ENCODE measurements around the gene C1QTNF2.

Gene C1QTNF2, protein sequence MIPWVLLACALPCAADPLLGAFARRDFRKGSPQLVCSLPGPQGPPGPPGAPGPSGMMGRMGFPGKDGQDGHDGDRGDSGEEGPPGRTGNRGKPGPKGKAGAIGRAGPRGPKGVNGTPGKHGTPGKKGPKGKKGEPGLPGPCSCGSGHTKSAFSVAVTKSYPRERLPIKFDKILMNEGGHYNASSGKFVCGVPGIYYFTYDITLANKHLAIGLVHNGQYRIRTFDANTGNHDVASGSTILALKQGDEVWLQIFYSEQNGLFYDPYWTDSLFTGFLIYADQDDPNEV

DNA sequence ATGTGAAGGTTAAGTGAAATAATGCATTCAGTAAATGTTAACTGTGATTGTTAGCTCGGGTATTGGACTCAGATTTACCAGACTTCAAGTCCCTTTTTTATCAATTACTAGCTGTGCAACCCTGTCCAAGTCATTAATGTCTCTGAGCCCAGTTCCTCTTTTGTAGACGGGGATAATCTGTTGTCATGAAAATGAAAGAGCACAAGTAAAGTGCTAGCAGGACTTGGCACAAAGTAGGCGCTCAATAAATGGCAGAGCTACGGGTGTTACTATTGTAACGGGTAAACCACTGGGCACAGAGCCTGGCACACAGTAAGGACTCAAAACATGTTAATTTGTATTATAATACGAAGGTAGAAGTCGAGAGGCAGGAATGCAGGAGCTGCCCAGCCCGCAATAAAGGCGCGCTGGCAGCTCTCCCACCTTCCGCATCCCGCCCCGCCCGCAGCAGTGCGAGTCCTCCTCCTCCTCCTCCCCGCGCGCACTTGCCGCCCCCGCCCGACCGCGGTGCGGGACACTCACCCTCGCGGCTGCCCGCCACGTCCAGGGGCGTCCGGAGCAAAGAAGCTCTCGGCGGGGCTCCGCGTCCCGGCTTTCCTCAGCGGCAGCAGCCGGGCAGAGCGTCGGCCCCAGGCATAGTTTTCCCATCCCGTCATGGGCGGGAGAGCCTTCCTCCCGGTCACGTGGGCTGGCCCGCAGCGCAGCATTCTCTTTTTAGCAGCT, at the start of gene C1QTNF2:
TSS of gene C1QTNF2 (minus strand) at position 637 of the 723 bp plus-strand sequence. CDS start 15,615 bp downstream, outside the sequence.
- DNase-seq (ENCODE audit: low spot score), result peak; percentile 54

DNA sequence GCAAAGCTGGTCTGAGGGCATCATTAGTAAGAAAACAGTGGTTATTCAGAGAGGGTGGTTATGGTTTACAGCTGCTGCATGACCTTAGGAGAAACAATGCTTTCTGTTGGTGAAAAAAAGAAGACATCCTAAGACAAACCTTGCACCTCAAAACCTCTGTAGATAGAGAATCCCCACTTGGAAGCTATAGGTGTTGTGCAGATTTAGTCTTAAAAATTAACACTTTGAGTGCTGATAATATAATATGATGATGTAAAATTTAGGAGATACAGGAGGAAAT, 49.8 kb upstream of the C1QTNF2 start:
- DNase-seq (ENCODE audit: low spot score), result no peak

DNA sequence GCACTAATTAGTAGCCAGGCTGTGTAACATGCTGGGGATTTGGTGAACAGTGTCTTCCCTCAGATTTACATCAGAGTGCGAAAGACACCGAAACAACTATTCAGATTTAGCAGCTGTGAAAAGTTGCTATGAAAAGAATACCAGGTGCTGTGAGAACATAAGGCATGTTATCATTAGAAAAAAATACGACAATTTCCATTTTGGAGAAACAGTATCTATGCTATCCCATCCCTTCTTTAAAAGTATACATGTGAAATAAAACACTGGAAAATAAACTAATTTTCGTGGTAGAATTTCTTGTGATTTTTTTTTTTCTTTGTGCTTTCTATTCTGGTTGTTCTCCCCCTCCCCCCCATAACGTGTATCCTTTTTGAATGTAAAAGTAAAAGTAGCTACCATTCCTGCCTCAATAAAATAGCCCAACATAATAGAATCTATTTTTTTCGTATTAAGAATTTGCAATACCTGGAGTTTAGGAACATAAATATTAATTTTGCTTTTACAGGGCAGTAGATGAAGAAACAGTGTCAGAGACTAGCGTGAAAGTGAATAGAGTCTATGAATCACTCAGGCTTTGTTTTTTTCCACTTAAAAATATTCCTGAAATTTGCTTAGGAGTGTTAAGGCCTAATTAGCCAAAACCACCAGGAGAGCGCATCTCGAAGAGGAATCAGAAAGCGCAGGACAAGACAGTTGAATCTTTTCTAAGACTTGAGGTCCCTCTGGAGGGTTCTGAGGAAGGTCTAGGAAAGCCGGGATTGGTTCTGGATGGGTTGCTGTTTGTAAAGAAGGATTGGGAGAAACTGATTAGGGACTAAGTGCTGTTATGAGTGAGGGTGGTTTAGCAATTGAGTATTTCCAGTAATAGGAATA, 49.3 kb upstream of the C1QTNF2 start:
- no peak for DNase-seq (ENCODE audit: low spot score)

DNA sequence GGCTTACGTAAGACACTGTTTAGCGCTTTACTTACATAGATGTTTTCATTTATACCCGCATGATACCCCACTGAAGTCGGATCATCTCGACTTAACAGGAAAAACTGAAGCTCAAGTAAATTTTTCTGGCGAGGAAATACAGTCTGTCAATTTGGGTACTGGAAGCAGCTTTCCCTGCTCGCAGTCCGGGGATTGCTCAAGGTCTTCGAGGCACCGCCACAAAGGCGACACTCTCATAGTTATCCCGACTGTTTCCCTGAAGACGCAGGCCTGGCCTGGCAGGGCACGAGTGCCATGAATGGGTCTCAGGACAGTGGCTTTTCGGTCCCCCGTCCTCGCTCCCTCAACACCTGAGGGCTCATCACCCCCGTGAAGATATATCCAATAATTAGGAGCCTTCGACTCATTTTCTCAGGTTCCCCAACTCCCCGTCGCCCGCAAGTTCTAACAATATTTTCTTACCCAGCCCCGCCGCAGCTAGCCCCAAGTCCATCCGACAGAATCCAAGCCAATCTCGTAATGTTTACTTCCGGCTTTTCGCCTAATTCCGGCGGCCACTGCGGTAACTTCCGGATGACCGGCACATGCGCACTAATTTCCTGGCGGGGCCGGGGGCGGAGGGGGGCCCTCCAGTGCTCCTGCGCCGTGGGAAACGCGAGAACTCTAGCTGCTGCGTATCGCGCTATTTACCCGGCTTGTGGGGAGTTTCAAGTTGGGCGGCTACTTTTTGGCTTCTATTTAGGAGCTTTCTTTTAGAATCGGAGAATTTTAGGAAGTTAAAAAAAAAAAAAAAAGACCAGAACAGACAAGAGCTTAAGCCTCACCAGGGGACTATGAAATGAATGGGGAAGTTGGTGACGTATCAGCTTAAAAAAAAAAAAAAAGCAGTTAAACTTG, 48.4 kb upstream of the C1QTNF2 start, which contains the start of gene SLU7:
TSS of gene SLU7 (minus strand) at position 521 of the 897 bp plus-strand sequence. CDS start 3,787 bp downstream, outside the sequence.
- DNase-seq (ENCODE audit: low spot score), result peak; percentile 94

DNA sequence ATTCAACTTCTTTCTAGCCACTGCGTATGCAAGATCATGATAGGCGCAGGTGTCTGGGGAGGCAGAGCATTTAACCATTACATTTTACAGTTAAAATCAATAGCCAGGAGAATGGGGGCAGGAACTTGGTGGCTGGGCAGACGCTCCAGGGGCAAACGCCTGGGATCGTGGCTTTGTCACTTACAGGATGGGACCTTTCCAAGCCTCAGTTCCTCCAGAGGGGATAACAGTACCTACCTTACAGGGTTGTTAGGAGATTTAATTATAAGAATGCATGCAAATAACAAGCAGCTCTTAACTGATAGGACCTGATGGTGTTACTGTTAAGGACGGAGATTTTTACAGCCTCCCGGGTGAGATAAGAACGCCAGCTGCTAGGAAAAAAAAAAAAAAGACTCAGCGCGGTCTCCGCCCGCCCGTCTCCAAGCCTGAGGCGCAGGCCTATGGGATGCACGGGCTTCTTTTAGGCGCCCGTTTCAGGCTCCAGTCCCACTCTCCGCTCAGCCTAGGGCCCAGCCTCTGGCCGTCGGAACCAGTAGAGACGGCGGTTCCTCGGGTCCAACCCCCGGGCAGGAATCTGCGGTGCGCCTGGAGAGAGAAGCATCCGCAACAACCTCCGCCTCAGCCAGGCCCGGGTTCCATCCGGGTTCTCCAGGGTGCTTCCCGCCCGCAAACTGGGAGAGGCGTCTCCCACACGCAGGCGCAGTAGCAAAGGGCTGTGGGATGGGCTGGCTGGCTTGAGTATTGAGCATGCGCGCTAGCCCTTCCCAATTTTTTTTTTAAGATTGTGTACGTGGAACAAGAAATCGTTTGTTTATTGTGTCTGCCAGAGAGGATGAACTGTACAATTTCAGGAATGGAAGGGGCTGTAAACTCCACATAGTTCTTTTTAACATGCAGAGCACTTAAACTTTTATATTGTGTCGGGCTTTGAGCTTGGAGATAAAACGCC, 29.3 kb upstream of the C1QTNF2 start, which contains the start of gene FAM200C:
TSS of gene FAM200C (minus strand) at position 653 of the 952 bp plus-strand sequence. CDS start 4,564 bp downstream, outside the sequence.
- DNase-seq (ENCODE audit: low spot score), result peak; percentile 94

DNA sequence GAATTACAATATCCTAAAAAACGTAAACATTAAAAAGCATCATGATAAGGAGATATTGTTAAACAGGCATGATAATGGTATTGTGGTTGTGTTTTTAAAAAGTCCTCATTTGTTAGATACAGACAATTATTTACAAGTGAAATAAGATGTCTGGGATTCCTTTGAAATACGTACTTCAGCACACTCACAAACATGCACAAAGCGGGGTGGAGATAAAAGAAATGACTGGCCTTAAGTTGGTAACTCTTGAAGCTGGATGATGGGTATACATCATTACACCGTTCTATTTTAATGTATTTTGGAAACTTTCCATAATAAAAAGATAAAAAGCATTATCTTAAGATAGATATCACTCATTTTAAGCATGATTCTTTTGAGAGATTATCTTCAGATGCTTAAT, 28.4 kb upstream of the C1QTNF2 start:
- DNase-seq (ENCODE audit: low spot score), result peak; percentile 15

DNA sequence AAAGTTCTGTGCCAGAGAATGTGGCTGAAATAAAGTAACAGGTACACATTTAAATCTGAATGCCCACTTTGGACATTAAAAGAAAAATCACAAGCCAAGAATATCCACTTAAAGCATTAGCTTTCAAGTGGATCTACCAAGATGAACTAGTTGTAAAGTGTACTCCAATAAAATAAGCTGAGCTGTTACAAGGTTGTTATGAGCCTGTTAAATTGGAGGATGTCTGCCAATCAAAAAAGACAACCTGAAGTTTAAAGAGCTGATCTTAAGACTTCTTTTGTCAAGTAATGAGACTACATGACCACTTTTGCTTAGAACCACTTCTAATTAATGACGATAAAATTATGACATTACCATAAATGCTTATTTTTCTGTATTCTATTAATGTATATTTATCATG, 27.1 kb upstream of the C1QTNF2 start:
- DNase-seq (ENCODE audit: low spot score), result no peak

DNA sequence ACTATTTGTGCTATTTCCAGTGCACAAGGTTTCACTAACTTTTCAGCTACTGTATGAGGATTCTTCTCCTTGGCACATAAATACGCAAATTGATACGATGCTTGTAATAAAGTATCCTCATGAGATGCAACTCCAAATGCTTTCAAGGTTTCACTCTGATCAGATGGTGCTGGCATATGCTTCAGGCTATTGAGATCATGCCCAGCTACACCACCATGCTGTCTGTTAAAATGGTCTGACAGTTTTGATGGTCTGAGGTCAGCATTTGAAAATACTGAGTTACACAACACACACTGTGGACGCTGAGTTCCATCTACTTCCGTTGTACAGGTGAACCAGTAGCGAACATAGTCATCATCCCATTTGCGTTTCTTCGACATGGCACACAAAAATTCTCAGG, 24.7 kb upstream of the C1QTNF2 start:
- no peak for DNase-seq (ENCODE audit: low spot score)

DNA sequence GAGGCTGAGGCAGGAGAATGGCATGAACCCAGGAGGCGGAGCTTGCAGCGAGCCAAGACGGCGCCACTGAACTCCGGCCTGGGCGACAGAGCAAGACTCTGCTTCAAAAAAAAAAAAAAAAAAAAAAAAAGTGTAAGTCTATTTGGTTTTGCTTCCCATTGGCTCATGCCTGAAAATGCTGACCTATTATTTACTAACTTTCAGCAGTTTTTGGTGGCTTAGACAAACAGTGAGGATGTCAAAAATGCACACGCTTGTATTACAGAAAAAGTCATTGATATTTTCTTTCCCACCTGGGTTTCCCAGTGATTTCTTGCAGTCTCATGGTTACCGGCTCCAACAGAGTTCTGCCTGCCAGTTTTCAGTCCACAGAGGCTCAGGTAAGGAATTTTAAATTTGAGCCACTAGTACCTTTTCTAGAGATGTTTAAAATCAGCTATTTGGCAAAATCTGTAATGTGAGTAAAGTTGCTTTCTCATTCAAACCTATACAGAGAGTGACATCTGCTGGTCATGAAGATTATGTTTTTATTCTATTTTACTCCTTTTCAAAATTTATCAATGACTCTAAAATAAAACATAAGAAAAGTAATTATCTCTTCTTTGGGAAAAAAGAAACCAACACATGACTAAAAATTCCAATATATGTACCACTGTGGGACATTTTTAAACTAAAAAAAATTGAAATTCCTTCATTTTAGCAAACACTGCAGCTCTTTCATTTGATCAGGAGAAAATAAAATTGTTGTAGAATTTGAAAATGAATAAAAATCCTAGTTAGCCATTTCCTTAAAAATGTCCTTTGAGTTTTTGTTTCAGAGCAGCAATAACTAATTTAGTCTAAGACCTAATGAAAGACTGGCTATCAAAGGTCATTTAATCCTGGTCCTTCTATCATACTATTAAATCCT, 20.6 kb upstream of the C1QTNF2 start:
- peak; percentile 35 for DNase-seq (ENCODE audit: low spot score)

DNA sequence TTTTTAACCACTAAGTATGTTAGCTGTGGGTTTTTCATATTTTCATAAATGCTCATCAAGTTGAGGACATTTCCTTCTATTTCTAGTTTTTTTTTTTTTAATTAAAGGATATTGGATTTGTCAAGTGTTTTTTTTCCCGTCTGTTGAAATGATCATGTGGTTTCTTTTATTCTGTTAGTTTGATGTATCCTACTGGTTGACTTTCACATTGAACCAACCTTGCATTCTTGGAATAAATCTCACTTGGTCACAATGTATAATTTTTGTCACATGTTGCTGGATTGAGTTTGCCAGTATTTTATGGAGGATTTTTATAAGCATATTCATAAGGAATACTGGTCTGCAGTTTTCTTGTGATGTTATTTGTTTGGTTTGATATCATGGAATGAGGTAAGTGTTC, 17.0 kb upstream of the C1QTNF2 start:
- DNase-seq (ENCODE audit: low spot score), result no peak

DNA sequence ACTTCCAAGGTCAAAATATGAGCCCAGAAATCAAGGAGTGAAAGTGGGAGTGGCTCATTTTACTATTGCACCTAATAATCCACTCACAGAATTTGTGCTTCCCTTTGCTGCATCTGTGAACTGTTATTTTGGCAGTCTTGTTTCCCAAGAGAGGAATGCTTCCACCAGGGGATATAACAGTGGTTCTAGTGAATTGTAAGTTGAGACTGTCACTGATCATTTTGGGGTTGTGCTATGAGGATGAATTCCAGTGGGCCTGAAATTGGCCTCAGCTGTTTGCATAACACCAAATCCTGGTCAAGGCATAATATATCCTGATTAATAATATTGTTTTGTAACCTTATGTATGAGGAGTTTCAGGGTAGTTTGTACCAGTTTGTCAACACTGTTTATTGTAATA, 15.1 kb upstream of the C1QTNF2 start:
- DNase-seq (ENCODE audit: low spot score), result no peak

DNA sequence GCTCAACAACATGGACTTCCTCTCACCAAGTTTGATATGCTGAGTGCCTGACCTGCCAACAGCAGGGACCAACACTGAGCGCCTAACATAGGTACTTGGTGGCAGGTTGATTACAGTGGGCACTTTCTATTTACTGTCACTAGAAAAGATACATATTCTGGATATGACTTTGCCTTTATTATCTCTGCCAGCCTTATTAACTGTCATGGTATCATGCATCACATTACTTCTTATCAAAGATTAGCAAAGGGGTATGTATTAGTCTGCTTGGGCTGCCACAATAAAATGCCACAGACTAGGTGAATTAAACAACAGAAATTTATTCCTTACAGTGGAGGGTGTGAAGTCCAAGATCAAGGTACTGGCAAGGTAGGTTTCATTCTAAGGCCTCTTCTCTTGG, 14.3 kb upstream of the C1QTNF2 start:
- no peak for DNase-seq (ENCODE audit: low spot score)

DNA sequence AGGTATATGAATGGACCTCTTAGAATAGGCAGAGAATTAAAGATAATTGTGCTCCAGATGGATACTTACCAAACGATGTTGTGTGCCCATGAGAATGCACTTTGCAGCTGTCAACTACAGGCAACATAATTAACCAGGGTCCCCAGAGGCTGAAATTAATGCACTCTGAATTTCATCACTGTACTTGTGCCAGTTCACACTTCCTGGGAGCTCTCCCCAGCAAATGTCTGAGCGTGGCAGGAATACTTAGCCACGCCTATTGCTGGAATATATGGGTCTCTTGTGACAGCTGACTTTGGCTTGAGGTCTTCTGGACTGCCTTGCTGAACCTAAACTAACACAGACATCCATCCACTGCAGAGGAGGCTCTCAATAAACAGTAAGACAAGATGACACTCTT, 11.9 kb upstream of the C1QTNF2 start:
- no peak for DNase-seq (ENCODE audit: low spot score)

DNA sequence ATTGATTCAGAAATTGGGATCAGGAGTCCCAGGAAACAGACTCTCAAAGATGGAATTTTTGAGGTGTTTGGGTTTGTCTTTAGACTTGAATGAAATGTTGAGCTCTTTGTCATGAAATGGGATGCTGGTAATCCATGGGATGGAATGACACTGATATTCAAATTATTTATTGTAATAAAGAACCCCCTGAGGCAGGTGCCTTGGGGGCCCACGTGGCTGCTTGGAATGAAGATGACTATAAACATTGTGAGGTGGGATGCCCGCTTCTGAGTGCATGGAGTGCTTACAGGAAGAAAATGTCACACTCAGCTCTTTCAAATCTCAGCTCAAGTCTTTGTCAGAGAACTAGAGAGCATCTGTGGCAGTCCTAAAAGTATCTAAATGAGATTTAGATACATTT, 9.6 kb upstream of the C1QTNF2 start:
- no peak for DNase-seq (ENCODE audit: low spot score)

DNA sequence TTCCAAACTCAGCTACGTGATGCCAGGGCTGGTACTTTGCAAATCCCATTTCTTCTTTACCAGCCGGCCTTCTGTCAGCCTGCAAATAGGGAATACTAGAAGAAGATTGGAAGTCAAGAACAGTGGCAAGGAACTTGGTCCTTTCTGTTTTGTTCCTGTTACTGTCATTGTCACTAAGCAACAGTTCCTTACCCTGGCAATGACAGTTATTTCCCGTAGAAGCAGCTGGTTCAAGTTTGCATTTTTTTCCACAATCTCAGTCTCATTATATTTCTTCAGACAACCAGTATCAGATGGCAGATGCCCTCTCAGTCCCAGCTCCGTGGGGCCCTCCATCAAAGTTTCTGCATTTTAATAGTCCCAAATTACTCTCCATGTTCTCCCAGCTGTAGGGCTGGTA, 9.1 kb upstream of the C1QTNF2 start:
- no peak for DNase-seq (ENCODE audit: low spot score)

DNA sequence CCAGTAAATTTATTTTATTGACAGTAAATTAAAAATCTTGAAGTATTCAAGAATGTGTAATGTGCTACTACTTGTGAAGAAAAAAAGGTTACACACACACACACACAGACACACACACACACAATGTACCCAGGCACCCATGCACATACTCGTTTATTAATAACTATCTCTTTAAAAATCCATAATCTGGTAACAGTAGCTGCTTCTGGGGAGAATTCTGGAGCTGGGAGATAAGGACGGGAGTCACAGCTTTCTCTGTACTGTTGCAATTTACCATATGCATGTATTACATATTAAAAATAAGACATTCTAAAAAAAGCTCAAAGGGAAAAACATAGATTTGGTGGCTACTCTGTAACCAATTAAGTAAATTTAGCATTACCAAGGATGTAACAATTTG, 7.9 kb upstream of the C1QTNF2 start:
- no peak for DNase-seq (ENCODE audit: low spot score)

DNA sequence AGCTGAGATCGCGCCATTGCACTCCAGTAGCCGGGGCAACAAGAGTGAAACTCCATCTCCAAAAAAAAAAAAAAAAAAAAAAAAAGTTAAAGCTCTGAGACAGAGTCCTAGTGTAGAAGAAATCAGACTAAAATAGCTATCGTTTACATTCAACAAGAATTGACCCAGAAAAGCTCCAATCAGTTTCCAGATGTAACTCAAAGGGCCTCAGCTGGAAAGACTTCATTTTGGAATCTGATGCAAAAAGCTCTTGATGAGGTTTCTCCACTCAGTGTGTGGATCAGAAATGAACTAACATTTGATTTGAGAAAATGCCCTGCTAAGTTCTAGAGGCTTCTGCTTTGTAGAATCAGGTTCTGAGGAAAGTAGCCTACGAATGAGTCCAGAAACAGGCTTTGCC, 7.2 kb upstream of the C1QTNF2 start:
- DNase-seq (ENCODE audit: low spot score), result no peak

DNA sequence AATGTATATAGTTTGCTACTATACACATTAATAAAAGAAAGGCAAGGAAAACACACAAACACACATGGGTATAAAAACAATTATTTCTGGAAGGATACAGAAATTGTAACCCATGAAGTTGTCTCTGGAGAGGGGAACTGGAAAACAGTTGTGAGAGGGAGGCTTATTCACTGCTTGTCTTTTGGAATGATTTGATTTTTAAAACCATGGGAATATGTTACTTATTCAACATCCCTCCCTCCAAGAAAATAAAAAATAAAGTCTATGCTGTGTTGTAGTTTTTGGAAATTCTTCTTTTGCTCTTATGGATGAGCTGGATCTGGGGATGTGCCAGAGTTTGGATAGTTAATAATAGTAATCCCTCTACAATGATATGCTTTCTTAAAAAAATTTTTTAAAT, 6.0 kb upstream of the C1QTNF2 start:
- DNase-seq (ENCODE audit: low spot score), result no peak

DNA sequence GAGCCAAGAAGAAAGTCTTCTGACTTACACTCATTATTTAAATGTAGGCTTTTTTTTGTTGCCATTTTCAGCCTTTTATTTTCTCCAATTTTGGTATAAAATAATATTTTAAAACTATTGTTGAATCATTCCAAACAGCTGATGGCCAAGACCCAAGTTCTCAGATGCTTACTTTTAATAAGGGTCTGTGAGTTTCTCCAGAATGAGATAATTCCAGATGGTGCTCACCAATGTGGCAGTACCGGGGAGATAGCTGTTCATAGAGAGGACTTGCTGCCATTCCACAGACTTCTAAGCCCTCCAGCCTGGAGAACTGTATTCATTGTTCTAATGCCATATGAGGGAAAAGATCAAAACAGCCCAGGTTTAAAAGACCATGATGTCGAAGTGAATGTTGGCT, 5.3 kb upstream of the C1QTNF2 start:
- DNase-seq (ENCODE audit: low spot score), result no peak

All from kidney tubule cell (primary cell).